ENCODE results near the gene IGDCC3.

DNA sequence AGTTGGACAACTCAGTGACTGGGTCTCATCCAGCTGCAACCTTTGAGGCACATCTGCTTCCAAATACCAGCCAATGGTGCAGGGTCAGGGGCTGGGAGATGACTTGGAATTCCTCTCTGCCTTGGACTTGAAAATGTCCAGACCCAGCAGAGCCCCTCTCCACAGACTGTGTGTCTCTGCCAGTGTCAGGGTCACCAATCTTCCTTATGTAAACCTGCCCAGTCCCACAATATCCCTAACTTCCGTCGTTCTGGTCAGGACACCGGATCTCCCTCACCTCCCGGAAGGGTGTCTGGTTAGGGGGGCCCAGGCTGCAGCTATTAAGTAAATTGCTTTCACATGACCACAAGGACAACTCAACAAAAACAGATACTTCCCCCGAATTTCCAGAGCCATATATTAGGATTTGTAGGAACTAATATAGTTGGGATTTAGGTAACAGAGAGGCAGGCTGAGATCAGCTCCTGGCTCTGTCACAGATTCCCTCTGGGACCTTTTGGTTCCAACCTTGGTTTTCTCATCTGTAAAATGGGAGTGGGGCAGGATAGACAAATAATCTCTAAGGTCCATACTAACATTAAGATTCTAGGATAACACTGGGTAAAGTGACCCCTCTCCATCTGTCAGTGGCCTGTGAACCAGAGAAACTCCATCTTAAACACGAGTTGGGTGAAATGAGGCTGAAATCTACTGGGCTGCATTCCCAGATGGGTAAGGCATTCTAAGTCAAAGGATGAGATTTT, 30.8 kb downstream of the IGDCC3 start:
- TF ChIP-seq, protein P1, sequence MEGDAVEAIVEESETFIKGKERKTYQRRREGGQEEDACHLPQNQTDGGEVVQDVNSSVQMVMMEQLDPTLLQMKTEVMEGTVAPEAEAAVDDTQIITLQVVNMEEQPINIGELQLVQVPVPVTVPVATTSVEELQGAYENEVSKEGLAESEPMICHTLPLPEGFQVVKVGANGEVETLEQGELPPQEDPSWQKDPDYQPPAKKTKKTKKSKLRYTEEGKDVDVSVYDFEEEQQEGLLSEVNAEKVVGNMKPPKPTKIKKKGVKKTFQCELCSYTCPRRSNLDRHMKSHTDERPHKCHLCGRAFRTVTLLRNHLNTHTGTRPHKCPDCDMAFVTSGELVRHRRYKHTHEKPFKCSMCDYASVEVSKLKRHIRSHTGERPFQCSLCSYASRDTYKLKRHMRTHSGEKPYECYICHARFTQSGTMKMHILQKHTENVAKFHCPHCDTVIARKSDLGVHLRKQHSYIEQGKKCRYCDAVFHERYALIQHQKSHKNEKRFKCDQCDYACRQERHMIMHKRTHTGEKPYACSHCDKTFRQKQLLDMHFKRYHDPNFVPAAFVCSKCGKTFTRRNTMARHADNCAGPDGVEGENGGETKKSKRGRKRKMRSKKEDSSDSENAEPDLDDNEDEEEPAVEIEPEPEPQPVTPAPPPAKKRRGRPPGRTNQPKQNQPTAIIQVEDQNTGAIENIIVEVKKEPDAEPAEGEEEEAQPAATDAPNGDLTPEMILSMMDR (optimal IDR thresholded peaks at IDR 0.05 in 1 of 3, IDR thresholded peaks at IDR 0.05 in 1 of 3, conservative IDR thresholded peaks at IDR 0.05 in 1 of 3; ENCODE audit: extremely low read depth in 1 of 3, insufficient read depth in 2 of 3, low read length in 3 of 3) = no peak
- TF ChIP-seq EZH2 (IDR thresholded peaks at IDR 0.05; ENCODE audit: low read length) = no peak

Measured in keratinocyte (primary cell).